ENCODE data around the gene TMEM225B. TPM values are rescaled to one million over a fixed set of nuclear protein-coding genes. Genes with fewer than 3 reads are reported as not detected.
A peak's percentile ranks its signal among the peaks of the same experiment; 100 is the strongest.
"Not testable (repeated sequence)": the region's sequence is repeated elsewhere in the genome, so short reads cannot be mapped to it uniquely, and the experiment has no call there.

The TMEM225B gene
- 1 to 10 TPM; 2.0 to 2.4 (median 2.1) TPM for polyA plus RNA-seq (ENCODE audit: insufficient read length in 4 of 4)

GRCh38 chr7:99597762-99598501 is at the start of gene TMEM225B:
Gene TMEM225B (plus strand): TSS chr7:99598267. CDS start chr7:99604389, 6,122 bp downstream.
- no peak for DNase-seq (ENCODE audit: low read depth in 4 of 4, low spot score in 2 of 4)

- not testable (repeated sequence) for DNase-seq (ENCODE audit: low read depth in 4 of 4, low spot score in 2 of 4)
Measured at GRCh38 chr7:99549545-99549944, 48.5 kb upstream of the TMEM225B start.

- DNase-seq (ENCODE audit: low read depth in 4 of 4, low spot score in 2 of 4): peak in 2 of 4 donors; percentile 2 to 3
Measured at GRCh38 chr7:99551334-99551733, 46.7 kb upstream of the TMEM225B start.

GRCh38 chr7:99551767-99552463 is 46.2 kb upstream of the TMEM225B start, which contains the start of gene FAM200A:
Gene FAM200A (minus strand): TSS chr7:99552114. CDS start chr7:99548407, 3,707 bp downstream.
- peak; percentile 73 to 96 (median 87) for DNase-seq (ENCODE audit: low read depth in 4 of 4, low spot score in 2 of 4)

GRCh38 chr7:99553039-99553438 is 45.0 kb upstream of the TMEM225B start:
- DNase-seq (ENCODE audit: low read depth in 4 of 4, low spot score in 2 of 4): no peak

GRCh38 chr7:99554939-99555338 is 43.1 kb upstream of the TMEM225B start:
- DNase-seq (ENCODE audit: low read depth in 4 of 4, low spot score in 2 of 4): no peak

- DNase-seq (ENCODE audit: low read depth in 4 of 4, low spot score in 2 of 4): no peak
Measured at GRCh38 chr7:99557196-99557607, 40.9 kb upstream of the TMEM225B start.

- peak in 1 of 4 donors; percentile 32 for DNase-seq (ENCODE audit: low read depth in 4 of 4, low spot score in 2 of 4)
Measured at GRCh38 chr7:99557940-99558305, 40.1 kb upstream of the TMEM225B start.

GRCh38 chr7:99558306-99559174 is 39.5 kb upstream of the TMEM225B start, which contains the start of gene ZNF655:
Gene ZNF655 (plus strand): TSS chr7:99558642. CDS start chr7:99560560, 1,918 bp downstream.
- DNase-seq (ENCODE audit: low read depth in 4 of 4, low spot score in 2 of 4): peak; percentile 81 to 92 (median 86)

- DNase-seq (ENCODE audit: low read depth in 4 of 4, low spot score in 2 of 4): no peak
Measured at GRCh38 chr7:99559175-99559915, 38.7 kb upstream of the TMEM225B start.

GRCh38 chr7:99560834-99561736 is 37.0 kb upstream of the TMEM225B start:
- no peak for DNase-seq (ENCODE audit: low read depth in 4 of 4, low spot score in 2 of 4)

- DNase-seq (ENCODE audit: low read depth in 4 of 4, low spot score in 2 of 4): no peak
Measured at GRCh38 chr7:99561737-99562051, 36.4 kb upstream of the TMEM225B start.

- DNase-seq (ENCODE audit: low read depth in 4 of 4, low spot score in 2 of 4): no peak
Measured at GRCh38 chr7:99562114-99562784, 35.8 kb upstream of the TMEM225B start.

- no peak for DNase-seq (ENCODE audit: low read depth in 4 of 4, low spot score in 2 of 4)
Measured at GRCh38 chr7:99562832-99563231, 35.2 kb upstream of the TMEM225B start.

- no peak for DNase-seq (ENCODE audit: low read depth in 4 of 4, low spot score in 2 of 4)
Measured at GRCh38 chr7:99563650-99564049, 34.4 kb upstream of the TMEM225B start.

GRCh38 chr7:99568770-99569169 is 29.3 kb upstream of the TMEM225B start:
- DNase-seq (ENCODE audit: low read depth in 4 of 4, low spot score in 2 of 4): not testable (repeated sequence)

- no peak for DNase-seq (ENCODE audit: low read depth in 4 of 4, low spot score in 2 of 4)
Measured at GRCh38 chr7:99571768-99572167, 26.3 kb upstream of the TMEM225B start.

- DNase-seq (ENCODE audit: low read depth in 4 of 4, low spot score in 2 of 4): no peak
Measured at GRCh38 chr7:99573257-99573656, 24.8 kb upstream of the TMEM225B start.

- DNase-seq (ENCODE audit: low read depth in 4 of 4, low spot score in 2 of 4): no peak
Measured at GRCh38 chr7:99576251-99576650, 21.8 kb upstream of the TMEM225B start.

Data from left renal cortex interstitium (tissue), 4 donors.